ENCODE measurements around the gene RBFA.

The RBFA gene

DNA sequence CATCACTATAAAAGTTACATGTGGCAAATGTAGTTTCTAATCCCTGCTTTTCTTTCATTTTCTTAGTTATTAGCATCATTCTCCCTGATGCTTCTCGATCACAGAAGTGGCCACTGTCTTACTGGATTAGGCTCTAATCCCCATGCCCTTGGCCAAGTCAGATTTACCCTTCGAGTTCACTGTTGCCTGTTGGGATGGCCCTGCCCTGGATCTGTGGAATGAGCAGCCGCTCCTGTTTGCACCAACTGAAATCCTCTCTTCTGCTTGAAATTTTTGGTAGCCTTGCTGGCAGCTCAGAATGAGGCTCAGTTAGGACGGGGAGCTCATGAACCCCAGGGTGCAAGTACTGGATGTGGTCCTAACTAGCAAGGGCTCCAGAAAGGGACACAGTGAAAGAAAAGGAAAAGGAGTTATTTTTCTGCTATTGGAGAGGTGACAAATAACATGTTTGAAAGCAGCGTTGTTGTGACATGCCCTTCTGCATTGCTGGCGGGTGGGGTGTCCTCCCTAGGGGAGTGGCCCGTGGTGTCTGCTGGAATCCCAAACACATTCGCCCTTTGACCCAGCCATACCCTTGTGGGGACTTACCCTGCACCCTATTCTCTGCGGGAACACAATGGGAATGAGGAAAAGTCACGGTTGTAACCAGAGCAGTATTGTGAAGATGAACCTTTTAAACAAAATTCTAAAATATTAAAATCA is 34.5 kb downstream of the RBFA start:
- Histone ChIP-seq H3K4me1 (ENCODE audit: insufficient read depth, low read length) (peaks cover 5% of the 10 kb centered on the region), H3K27me3 (ENCODE audit: insufficient read depth, low read length) (no peaks in the 10 kb centered on the region), H3K4me3 (ENCODE audit: low read length) (no peak overlapping the region), H2AFZ (ENCODE audit: low read depth, low read length) (no peak overlapping the region), H3K9me3 (ENCODE audit: low read length) (peaks cover 5% of the 10 kb centered on the region), H3K36me3 (ENCODE audit: insufficient read depth, low read length) (no peaks in the 10 kb centered on the region)

DNA sequence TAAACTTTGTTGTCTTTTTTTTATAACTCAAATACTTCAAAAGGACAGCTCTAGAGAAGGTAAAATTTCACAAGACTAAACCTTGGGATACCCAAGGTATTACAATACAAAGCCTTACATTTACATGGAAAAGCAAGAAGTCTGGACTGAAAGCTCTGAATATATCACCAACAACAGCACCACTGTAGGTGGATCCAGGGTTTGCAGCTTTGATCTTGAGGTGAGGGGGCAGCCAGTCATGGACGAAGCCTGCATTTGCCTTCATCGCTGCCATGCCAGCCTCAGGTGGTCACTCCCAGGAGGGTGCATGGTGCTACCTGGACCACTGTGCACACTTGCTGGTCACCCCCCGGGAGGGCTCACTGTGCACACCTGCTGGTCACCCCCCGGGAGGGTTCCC is 36.6 kb downstream of the RBFA start:
- H3K27me3 ChIP-seq (ENCODE audit: insufficient read depth, low read length), result no peaks in the 10 kb centered on the region
- H3K9me3 ChIP-seq (ENCODE audit: low read length), result no peaks in the 10 kb centered on the region
- H2AFZ ChIP-seq (ENCODE audit: low read depth, low read length), result no peak overlapping the region
- H3K4me3 ChIP-seq (ENCODE audit: low read length), result no peak overlapping the region
- peaks cover 5% of the 10 kb centered on the region for H3K4me1 ChIP-seq (ENCODE audit: insufficient read depth, low read length)
- no peaks in the 10 kb centered on the region for H3K36me3 ChIP-seq (ENCODE audit: insufficient read depth, low read length)

DNA sequence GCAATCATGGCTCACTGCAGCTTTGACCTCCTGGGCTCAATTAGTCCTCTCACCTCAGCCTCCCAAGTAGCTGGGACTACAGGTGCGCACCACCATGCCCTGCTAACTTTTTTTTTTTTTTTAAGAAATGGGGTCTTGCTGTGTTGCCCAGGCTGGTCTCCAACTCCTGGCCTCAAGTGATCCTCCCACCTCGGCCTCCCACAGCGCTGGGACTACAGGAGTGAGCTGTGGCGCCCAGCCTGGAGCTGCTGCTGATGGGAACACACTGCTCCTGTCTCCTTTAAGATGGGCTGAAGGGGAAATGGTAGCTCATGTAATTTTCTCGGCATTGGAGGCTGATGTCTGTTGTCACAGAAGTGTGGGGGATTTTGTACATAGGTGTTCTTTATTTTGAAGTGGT is 39.9 kb downstream of the RBFA start:
- no peaks in the 10 kb centered on the region for H3K4me1 ChIP-seq (ENCODE audit: insufficient read depth, low read length)
- no peaks in the 10 kb centered on the region for H3K27me3 ChIP-seq (ENCODE audit: insufficient read depth, low read length)
- peaks cover 9% of the 10 kb centered on the region for H3K9me3 ChIP-seq (ENCODE audit: low read length)
- no peak overlapping the region for H2AFZ ChIP-seq (ENCODE audit: low read depth, low read length)
- H3K36me3 ChIP-seq (ENCODE audit: insufficient read depth, low read length), result no peaks in the 10 kb centered on the region
- no peak overlapping the region for H3K4me3 ChIP-seq (ENCODE audit: low read length)

DNA sequence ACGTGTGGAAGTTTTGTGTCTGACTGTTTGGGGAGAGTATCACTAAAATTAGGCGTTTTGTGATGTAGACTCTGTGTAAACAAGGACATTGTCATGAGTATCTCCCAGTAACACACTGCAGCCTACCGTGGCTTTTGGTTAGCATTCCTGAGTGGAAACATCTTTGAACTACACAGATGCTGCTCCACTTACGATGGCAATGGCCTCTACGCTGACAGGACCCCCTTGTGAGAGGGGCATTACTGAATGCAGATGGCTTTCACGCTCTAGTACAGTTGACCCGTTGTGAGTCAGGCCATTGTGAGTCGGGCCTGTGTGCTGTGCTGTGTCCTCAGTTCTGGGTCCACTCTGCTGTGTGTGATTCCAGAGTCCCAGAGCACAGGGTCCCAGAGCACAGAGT is 40.5 kb downstream of the RBFA start:
- peaks cover 9% of the 10 kb centered on the region for H3K9me3 ChIP-seq (ENCODE audit: low read length)
- H2AFZ ChIP-seq (ENCODE audit: low read depth, low read length), result no peak overlapping the region
- H3K4me1 ChIP-seq (ENCODE audit: insufficient read depth, low read length), result no peaks in the 10 kb centered on the region
- H3K27me3 ChIP-seq (ENCODE audit: insufficient read depth, low read length), result no peaks in the 10 kb centered on the region
- no peaks in the 10 kb centered on the region for H3K36me3 ChIP-seq (ENCODE audit: insufficient read depth, low read length)
- no peak overlapping the region for H3K4me3 ChIP-seq (ENCODE audit: low read length)

DNA sequence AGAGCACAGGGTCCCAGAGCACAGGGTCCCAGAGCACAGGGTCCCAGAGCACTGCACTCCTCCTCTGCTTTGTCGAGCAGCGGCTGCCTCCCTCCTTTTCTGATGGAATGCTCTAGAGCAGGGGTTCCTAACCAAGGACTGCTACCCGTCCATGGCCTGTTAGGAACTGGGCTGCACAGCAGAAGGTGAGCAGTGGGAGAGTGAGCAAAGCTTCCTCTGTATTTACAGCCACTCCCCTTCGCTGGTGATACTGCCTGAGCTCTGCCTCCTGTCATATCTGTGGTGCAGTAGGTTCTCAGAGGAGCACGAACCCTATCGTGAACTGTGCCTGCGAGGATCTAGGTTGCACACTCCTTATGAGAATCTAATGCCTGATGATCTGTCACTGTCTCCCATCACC is 41.7 kb downstream of the RBFA start:
- H3K4me3 ChIP-seq (ENCODE audit: low read length), result no peak overlapping the region
- H3K4me1 ChIP-seq (ENCODE audit: insufficient read depth, low read length), result no peaks in the 10 kb centered on the region
- no peaks in the 10 kb centered on the region for H3K27me3 ChIP-seq (ENCODE audit: insufficient read depth, low read length)
- H3K9me3 ChIP-seq (ENCODE audit: low read length), result peaks cover 9% of the 10 kb centered on the region
- H2AFZ ChIP-seq (ENCODE audit: low read depth, low read length), result no peak overlapping the region
- no peaks in the 10 kb centered on the region for H3K36me3 ChIP-seq (ENCODE audit: insufficient read depth, low read length)

DNA sequence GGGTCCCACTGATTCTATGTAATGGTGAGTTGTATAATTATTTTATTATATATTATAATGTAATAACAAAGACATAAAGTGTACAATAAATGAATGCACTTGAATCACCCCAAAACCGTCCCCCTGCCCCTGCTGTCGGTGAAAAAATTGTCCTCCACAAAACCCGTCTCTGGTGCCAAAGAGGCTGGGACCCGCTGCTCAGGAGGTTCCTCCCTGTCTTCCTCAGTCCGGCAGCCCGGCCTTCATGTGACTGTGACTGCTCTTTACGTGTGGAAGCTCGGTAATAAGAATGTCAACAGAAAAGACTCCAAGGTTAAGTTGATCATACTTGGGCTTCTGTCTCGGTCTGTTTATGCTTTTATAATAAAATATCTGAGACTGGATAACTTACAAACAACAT is 42.1 kb downstream of the RBFA start:
- Histone ChIP-seq H3K4me3 (ENCODE audit: low read length) (no peak overlapping the region), H2AFZ (ENCODE audit: low read depth, low read length) (no peak overlapping the region), H3K9me3 (ENCODE audit: low read length) (peaks cover 9% of the 10 kb centered on the region), H3K36me3 (ENCODE audit: insufficient read depth, low read length) (no peaks in the 10 kb centered on the region), H3K4me1 (ENCODE audit: insufficient read depth, low read length) (no peaks in the 10 kb centered on the region), H3K27me3 (ENCODE audit: insufficient read depth, low read length) (no peaks in the 10 kb centered on the region)

DNA sequence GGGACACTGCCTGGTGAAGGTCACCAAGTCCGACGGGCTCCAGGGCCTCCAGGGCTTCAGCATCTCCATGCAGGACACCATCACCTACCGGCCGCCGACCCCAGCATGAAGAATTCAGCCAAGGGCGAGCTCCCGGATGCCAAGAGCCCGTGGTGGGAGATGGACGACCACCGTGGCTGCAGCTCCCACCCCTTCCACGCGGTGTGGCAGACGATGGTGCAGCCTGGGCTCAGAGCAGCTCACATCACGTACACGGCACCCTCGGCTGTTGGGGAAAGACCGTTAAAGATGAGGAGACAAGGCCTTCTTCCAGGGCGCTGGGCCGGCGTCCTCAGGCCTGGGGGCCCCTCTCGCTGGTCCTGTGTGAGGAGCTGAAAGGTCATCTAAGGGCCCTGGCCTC is 43.6 kb downstream of the RBFA start:
- Histone ChIP-seq H3K4me3 (ENCODE audit: low read length) (no peak overlapping the region), H3K27me3 (ENCODE audit: insufficient read depth, low read length) (no peaks in the 10 kb centered on the region), H3K9me3 (ENCODE audit: low read length) (peaks cover 9% of the 10 kb centered on the region), H3K4me1 (ENCODE audit: insufficient read depth, low read length) (no peaks in the 10 kb centered on the region), H2AFZ (ENCODE audit: low read depth, low read length) (no peak overlapping the region), H3K36me3 (ENCODE audit: insufficient read depth, low read length) (no peaks in the 10 kb centered on the region)
